OCI-LY3 (cell line): ENCODE data around the gene GID8.

Experiments used
- H2AFZ ChIP-seq: fragments of 200-600, 300-600 bp; shearing (Covaris generic); 2 replicates; pipeline ENCODE4 v1.6.0; 2014; ENCODE audit warnings: antibody characterized with exemption, low read depth, low read length
- H3K27ac ChIP-seq: fragments of 200-600, 300-600 bp; sonication (generic); 2 replicates; pipeline ENCODE4 v1.5.1; 2014; ENCODE audit warnings: mild to moderate bottlenecking, low read length, moderate library complexity, mixed read lengths
- H3K27me3 ChIP-seq: fragments of 200-600, 300-600 bp; sonication (generic); 2 replicates; pipeline ENCODE4 v1.6.1; 2014; ENCODE audit warnings: low read depth, low read length, mixed read lengths
- H3K36me3 ChIP-seq: fragments of 200-600, 300-600 bp; sonication (generic); replicated peaks from 2 replicates; pipeline ENCODE3; 2014; ENCODE audit warnings: low read depth, low read length, mixed read lengths
- H3K4me1 ChIP-seq: fragments of 300-600, 200-600 bp; sonication (generic); 2 replicates; pipeline ENCODE4 v1.6.1; 2014; ENCODE audit warnings: low read length, mixed read lengths
- H3K4me2 ChIP-seq: fragments of 200-600, 300-600 bp; sonication (generic); 2 replicates; pipeline ENCODE4 v1.6.1; 2014; ENCODE audit warnings: low read length, mixed read lengths
- H3K4me3 ChIP-seq: fragments of 300-600, 200-600 bp; sonication (generic); 2 replicates; pipeline ENCODE4 v1.5.1; 2014; ENCODE audit warnings: antibody characterized with exemption, mild to moderate bottlenecking, low read length, moderate library complexity
- H3K79me2 ChIP-seq: fragments of 300-600, 200-600 bp; shearing (Covaris generic); 2 replicates; pipeline ENCODE4 v1.6.1; 2014; ENCODE audit warnings: mild to moderate bottlenecking, low read length, mixed read lengths
- H3K9ac ChIP-seq: fragments of 300-600, 200-600 bp; shearing (Covaris generic); 2 replicates; pipeline ENCODE4 v1.6.0; 2014; ENCODE audit warnings: mild to moderate bottlenecking, low read length, moderate library complexity
- H3K9me3 ChIP-seq: fragments of 200-600, 300-600 bp; shearing (Covaris generic); 2 replicates; pipeline ENCODE4 v1.6.1; 2014; ENCODE audit warnings: low read length, mixed read lengths; ENCODE audit not compliant: insufficient read depth
- H4K20me1 ChIP-seq: fragments of 200-600, 300-600 bp; sonication (generic); 2 replicates; pipeline ENCODE4 v1.6.1; 2016; ENCODE audit warnings: low read length, mixed read lengths; ENCODE audit not compliant: insufficient read depth
- CTCF ChIP-seq: fragments of 200-600, 300-600 bp; sonication (generic); IDR thresholded peaks from 2 replicates; pipeline ENCODE4 v1.5.1; 2014; ENCODE audit warnings: antibody characterized with exemption, low read length, low read depth
- EZH2phosphoT487 ChIP-seq: fragments of 200-600 bp; shearing (Covaris generic); IDR thresholded peaks from 2 replicates; pipeline ENCODE4 v1.6.1; 2018; ENCODE audit warnings: antibody characterized with exemption, mixed run types, low read depth

The GID8 gene

GRCh38 chr20:62990306-62990825, 52.4 kb downstream of the GID8 start:
- no peaks in the 10 kb centered on the region for H3K36me3 ChIP-seq
- H3K4me1 ChIP-seq = no peaks in the 10 kb centered on the region
- no peak overlapping the region for H3K4me2 ChIP-seq
- TF ChIP-seq CTCF (no peak), EZH2phosphoT487 (no peak)
- H3K79me2 ChIP-seq = no peaks in the 10 kb centered on the region
- no peaks in the 10 kb centered on the region for H3K9me3 ChIP-seq
- peaks cover 6% of the 10 kb centered on the region; the same call in 1 of the 2 replicates for H3K27me3 ChIP-seq
- H3K9ac ChIP-seq = no peak overlapping the region
- no peak overlapping the region for H3K27ac ChIP-seq
- no peak overlapping the region for H3K4me3 ChIP-seq
- no peaks in the 10 kb centered on the region for H4K20me1 ChIP-seq
- H2AFZ ChIP-seq = no peak overlapping the region

- no peaks in the 10 kb centered on the region for H3K4me1 ChIP-seq
- no peaks in the 10 kb centered on the region for H3K9me3 ChIP-seq
- no peak for TF ChIP-seq CTCF
- TF ChIP-seq EZH2phosphoT487 = no peak
- no peak overlapping the region for H3K4me3 ChIP-seq
- peaks cover 3% of the 10 kb centered on the region; the same call in 1 of the 2 replicates for H3K27me3 ChIP-seq
- no peak overlapping the region for H3K9ac ChIP-seq
- no peaks in the 10 kb centered on the region for H4K20me1 ChIP-seq
- no peak overlapping the region for H3K4me2 ChIP-seq
- H2AFZ ChIP-seq = no peak overlapping the region
- H3K27ac ChIP-seq = no peak overlapping the region
- no peaks in the 10 kb centered on the region for H3K79me2 ChIP-seq
- H3K36me3 ChIP-seq = no peaks in the 10 kb centered on the region
Observed at GRCh38 chr20:62991196-62991807, 53.4 kb downstream of the GID8 start.

GRCh38 chr20:62991863-62992262, 53.9 kb downstream of the GID8 start:
- no peak overlapping the region for H3K27ac ChIP-seq

More at GRCh38 chr20:62991863-62992262, 53.9 kb downstream of the GID8 start:
- Histone ChIP-seq H3K4me3 (no peak overlapping the region), H3K79me2 (no peaks in the 10 kb centered on the region), H3K36me3 (no peaks in the 10 kb centered on the region), H3K4me2 (no peak overlapping the region), H3K27me3 (peaks cover 3% of the 10 kb centered on the region; the same call in 1 of the 2 replicates), H3K9me3 (no peaks in the 10 kb centered on the region), H3K9ac (no peak overlapping the region), H4K20me1 (no peaks in the 10 kb centered on the region), H3K4me1 (no peaks in the 10 kb centered on the region), H2AFZ (no peak overlapping the region)
- no peak for TF ChIP-seq CTCF
- TF ChIP-seq EZH2phosphoT487 = no peak
